Measurements from ENCODE around the gene ARMC12. TPM values are rescaled to one million over a fixed set of nuclear protein-coding genes. Genes with fewer than 3 reads are reported as not detected.

ARMC12 gene
- total and polyA plus RNA-seq, 2 of the 4 experiments (the other 2 are of a cell fraction) = 0.18 to 0.74 TPM

GRCh38 chr6:35703554-35703953 lies 33.3 kb upstream of the ARMC12 start:
- no peak overlapping the region for H3K9ac ChIP-seq (ENCODE audit: low read depth, low read length)
- no peak overlapping the region for H3K4ac ChIP-seq (ENCODE audit: low read depth, low read length)
- H2AK9ac ChIP-seq (replicated peaks; ENCODE audit: low read depth, low read length, poor library complexity) = no peak overlapping the region
- ATAC-seq (ENCODE audit: low read depth) (no peak), DNase-seq (no peak)
- H2BK15ac ChIP-seq (ENCODE audit: low read depth, low read length) = no peak overlapping the region
- H3K14ac ChIP-seq (replicated peaks; ENCODE audit: low read depth, low read length) = no peak overlapping the region
- no peak overlapping the region for H3K4me2 ChIP-seq (ENCODE audit: low read depth, low read length)
- no peak overlapping the region for H2BK120ac ChIP-seq (ENCODE audit: low read depth, low read length)
- no peak overlapping the region for H3K27ac ChIP-seq (ENCODE audit: insufficient read depth, low read length)
- dilution Hi-C loops (cut with HindIII; ENCODE audit: low sequenced_read_pairs, unreplicated experiment) = no loop called here
- POLR2A ChIA-PET (ENCODE audit: unreplicated experiment) = interaction anchor here (0.6 kb wide), 1 partner anchor 444 kb away, joined by 4 read pairs; the partner anchor contains the start of gene ZNF76
- no peak overlapping the region for H4K91ac ChIP-seq (ENCODE audit: insufficient read depth, low read depth, low read length)
- H2AFZ ChIP-seq (replicated peaks; ENCODE audit: low read length, poor library complexity) = no peak overlapping the region
- H4K8ac ChIP-seq (ENCODE audit: low read depth in 2 of 2, low read length in 2 of 2) = no peak overlapping the region
- no peak overlapping the region for H4K5ac ChIP-seq (ENCODE audit: low read depth, low read length)
- 0 out of 2 replicates have a peak, but pooled peaks cover 6% of the 10 kb centered on the region for H3K9me1 ChIP-seq (ENCODE audit: insufficient read depth, low read length)
- no peak overlapping the region for H3K23ac ChIP-seq (ENCODE audit: low read depth, low read length)
- in situ Hi-C loops (cut with MboI; ENCODE audit: low sequenced_read_pairs) = no loop called here
- no peak overlapping the region for H3K18ac ChIP-seq (ENCODE audit: low read depth, low read length)
- TF ChIP-seq MAFK (IDR thresholded peaks at IDR 0.05; ENCODE audit: low read depth, low read length) = no peak
- H2BK5ac ChIP-seq (ENCODE audit: low read depth, low read length, poor library complexity, severe bottlenecking) = no peak overlapping the region
- H2AK5ac ChIP-seq (ENCODE audit: low read depth, low read length) = no peak overlapping the region
- no peak overlapping the region for H3K4me3 ChIP-seq (ENCODE audit: insufficient read depth, low read depth, low read length)
- no peak overlapping the region for H3K56ac ChIP-seq (ENCODE audit: extremely low read depth, insufficient read depth, low read length)
- H3K9me3 ChIP-seq (ENCODE audit: control insufficient read depth, insufficient read depth, low read length) = peaks cover 2% of the 10 kb centered on the region
- no peak overlapping the region for H2BK20ac ChIP-seq (ENCODE audit: low read depth, low read length)
- H3K79me1 ChIP-seq (ENCODE audit: low read depth in 1 of 2, low read length in 2 of 2) = no peaks in the 10 kb centered on the region
- H3K27me3 ChIP-seq (ENCODE audit: control insufficient read depth, insufficient read depth, low read length) = no peaks in the 10 kb centered on the region
- CTCF ChIA-PET = no interaction called here
- H3K36me3 ChIP-seq (ENCODE audit: control insufficient read depth, insufficient read depth, low read length) = no peaks in the 10 kb centered on the region
- no peaks in the 10 kb centered on the region for H4K20me1 ChIP-seq (ENCODE audit: insufficient read depth, low read length)
- BruUV-seq (replicated peaks) = no TSS peak
- intact Hi-C loops (cut with micrococcal nuclease) = no loop called here
- peaks cover 3% of the 10 kb centered on the region; the same call in 1 of the 2 replicates for H3K4me1 ChIP-seq (ENCODE audit: control insufficient read depth, insufficient read depth, low read length)
